Stimulated activated naive CD8-positive, alpha-beta T cell treated with anti-CD3 and anti-CD28 coated beads, Interleukin-15, amount 100 ng/mL, for 72 hours (primary cell): ENCODE results near the gene RAD51B.
A peak's percentile ranks its signal among the peaks of the same experiment; 100 is the strongest.
"Not testable (repeated sequence)": the region's sequence is repeated elsewhere in the genome, so short reads cannot be mapped to it uniquely, and the experiment has no call there.

Experiments
- ATAC-seq: fragments of 150-1000 bp; cut with Tn5 transposase; 2 replicates; pipeline ENCODE4 v1.10.0; 2021; ENCODE audit warnings: mild to moderate bottlenecking, moderate library complexity
- DNase-seq, 2 donors: peaks; one replicate each; pipeline ENCODE4 v3.0.0; 2021 to 2022
- H3K27ac Mint-ChIP-seq, 2 donors: one replicate each; pipeline ENCODE4 v1.8.0; 2022; ENCODE audit warnings: mild to moderate bottlenecking in 2 of 2, mixed read lengths in 2 of 2, moderate library complexity in 2 of 2
- H3K27me3 Mint-ChIP-seq: one replicate; pipeline ENCODE4 v1.8.0; 2022; ENCODE audit warnings: mixed read lengths
- H3K4me1 Mint-ChIP-seq: one replicate; pipeline ENCODE4 v1.8.0; 2022; ENCODE audit warnings: mild to moderate bottlenecking, mixed read lengths
- H3K4me3 Mint-ChIP-seq, 2 donors: one replicate each; pipeline ENCODE4 v1.8.0; 2022; ENCODE audit warnings: mild to moderate bottlenecking in 2 of 2, mixed read lengths in 2 of 2, moderate library complexity in 1 of 2
- H3K9me3 Mint-ChIP-seq, 2 donors: one replicate each; pipeline ENCODE4 v1.8.0; 2022; ENCODE audit warnings: mixed read lengths in 2 of 2

The RAD51B gene

DNA sequence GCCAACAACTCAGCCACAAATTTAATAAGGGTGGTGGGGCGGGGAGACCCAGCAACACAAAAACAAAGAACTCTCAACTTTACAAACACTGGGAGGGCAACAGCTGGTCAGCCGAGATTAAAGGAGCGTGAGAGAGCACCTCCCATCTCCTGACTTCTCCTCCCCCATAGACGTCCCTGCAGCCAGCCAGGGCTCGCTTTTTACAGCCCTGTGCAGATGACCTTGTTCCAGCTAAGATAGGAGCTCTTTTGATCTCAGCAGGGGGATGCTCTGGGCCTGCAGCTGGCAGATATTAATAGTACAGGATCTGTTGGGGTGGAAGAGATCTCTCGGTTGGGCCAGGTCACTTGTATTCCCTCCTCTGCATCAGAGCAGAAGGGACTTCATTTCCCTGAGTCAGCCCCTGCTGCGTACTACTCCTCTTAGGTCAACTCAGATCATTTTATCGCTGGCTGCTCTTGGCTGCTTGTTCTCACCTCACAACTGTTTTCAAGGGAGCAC, 475.8 kb downstream of the RAD51B start:
- Mint-ChIP-seq H3K9me3 (no peaks in the 10 kb centered on the region), H3K27ac (no peak overlapping the region), H3K27me3 (no peaks in the 10 kb centered on the region), H3K4me1 (peaks cover 44% of the 10 kb centered on the region), H3K4me3 (no peak overlapping the region)
- no peak for ATAC-seq
- DNase-seq = no peak

DNA sequence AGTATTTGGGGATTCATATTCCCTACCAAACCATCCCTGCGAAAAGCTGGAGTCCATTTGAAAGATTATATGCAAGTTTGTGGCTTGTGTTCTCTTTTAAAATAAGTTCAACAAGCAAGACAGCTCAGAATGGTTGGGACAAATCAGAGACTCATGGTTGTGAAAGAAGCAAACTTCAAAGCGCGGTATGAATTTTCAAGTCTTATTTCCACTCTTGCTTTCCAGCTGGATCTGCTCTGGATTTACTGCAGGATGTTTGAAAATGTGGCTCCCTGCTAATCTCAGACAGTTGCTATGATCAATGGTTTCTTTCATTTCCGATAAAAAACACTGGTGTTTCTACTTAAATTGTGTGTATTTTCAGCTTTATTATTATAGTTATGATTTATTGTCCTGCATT, 477.5 kb downstream of the RAD51B start:
- peaks cover 2 to 3% of the 10 kb centered on the region in 2 donors for H3K9me3 Mint-ChIP-seq
- H3K4me1 Mint-ChIP-seq = peaks cover 37% of the 10 kb centered on the region
- H3K27me3 Mint-ChIP-seq = no peaks in the 10 kb centered on the region
- H3K4me3 Mint-ChIP-seq = no peak overlapping the region
- no peak for DNase-seq
- no peak overlapping the region for H3K27ac Mint-ChIP-seq
- no peak for ATAC-seq

DNA sequence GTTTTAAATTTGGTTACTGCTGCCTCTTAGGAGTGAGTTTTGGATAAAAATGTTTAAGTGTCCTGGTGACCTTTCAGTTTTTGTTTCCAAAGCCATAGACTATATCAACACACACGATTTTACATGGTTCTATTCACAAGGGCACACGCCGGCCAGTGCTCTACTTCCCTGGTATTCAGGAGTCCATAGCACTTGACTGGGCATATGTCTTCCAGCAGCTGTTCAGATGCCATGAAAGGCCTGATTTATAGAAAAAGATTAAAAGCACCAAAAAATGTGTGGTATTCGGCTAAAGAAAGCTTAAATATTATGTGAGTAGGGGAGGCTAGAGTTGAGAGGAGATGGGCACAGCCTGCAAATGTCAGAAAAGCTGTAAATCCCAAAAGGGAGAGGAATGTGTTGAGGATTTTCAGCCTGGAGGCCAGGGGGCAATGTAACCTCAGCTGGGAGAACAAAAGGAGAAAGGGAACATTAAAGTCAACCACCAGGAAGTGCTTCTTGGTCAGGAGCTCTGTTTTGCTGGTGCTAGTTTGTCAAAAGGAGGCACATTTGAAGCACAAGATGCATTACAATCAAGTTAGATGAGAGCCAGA, 478.4 kb downstream of the RAD51B start:
- ATAC-seq = no peak
- H3K4me1 Mint-ChIP-seq = peaks cover 27% of the 10 kb centered on the region
- H3K27me3 Mint-ChIP-seq = no peaks in the 10 kb centered on the region
- no peak for DNase-seq
- H3K27ac Mint-ChIP-seq = no peak overlapping the region
- H3K4me3 Mint-ChIP-seq = no peak overlapping the region
- H3K9me3 Mint-ChIP-seq = peaks cover 6 to 12% of the 10 kb centered on the region in 2 donors

DNA sequence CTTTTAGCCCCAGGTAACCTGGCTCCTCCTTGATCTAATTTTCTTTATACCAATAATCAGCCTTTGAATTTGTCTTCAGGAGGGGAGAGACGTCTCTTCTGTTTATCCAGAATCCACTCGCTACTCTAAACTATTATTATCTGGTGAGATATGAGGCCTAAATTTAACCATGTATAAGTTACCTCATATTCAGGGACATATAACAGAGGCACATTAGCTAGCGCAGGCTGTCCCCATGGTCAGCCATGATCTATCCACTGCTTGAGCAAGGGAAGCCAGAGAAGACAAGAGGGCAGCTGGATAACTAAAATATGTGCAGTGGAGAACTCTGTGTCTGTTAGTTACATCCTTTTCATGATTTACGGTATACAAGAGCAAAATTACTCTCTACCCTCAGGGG, 481.0 kb downstream of the RAD51B start:
- Mint-ChIP-seq H3K4me3 (no peak overlapping the region), H3K27ac (peak overlapping the region in 1 of 2 donors; percentile 3), H3K9me3 (peaks cover 6 to 14% of the 10 kb centered on the region in 2 donors), H3K4me1 (peaks cover 14% of the 10 kb centered on the region), H3K27me3 (no peaks in the 10 kb centered on the region)
- ATAC-seq (no peak), DNase-seq (no peak)

DNA sequence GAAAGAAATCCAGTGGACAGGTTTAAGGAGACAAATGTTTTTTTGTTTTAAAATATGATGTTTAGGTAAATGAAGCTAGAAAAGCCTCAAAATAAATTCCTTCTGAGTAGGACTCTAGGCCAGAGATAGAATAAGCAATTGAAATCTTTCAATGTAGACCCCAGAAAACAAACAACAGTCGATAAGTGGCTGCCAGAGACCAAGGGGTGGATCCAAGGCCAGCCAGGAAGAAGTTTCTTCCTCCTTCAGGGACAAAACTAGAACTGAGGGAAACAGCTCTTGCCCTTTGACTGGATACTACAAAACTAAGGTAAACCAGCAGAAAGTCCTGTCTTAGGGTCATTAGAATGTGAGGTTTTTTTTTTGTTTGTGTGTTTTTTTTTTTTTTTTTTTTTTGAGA, 481.6 kb downstream of the RAD51B start:
- H3K27ac Mint-ChIP-seq = peak overlapping the region in 1 of 2 donors; percentile 3
- DNase-seq = no peak
- H3K27me3 Mint-ChIP-seq = no peaks in the 10 kb centered on the region
- H3K4me1 Mint-ChIP-seq = peaks cover 19% of the 10 kb centered on the region
- no peak for ATAC-seq
- H3K9me3 Mint-ChIP-seq = peaks cover 6 to 14% of the 10 kb centered on the region in 2 donors
- H3K4me3 Mint-ChIP-seq = no peak overlapping the region

DNA sequence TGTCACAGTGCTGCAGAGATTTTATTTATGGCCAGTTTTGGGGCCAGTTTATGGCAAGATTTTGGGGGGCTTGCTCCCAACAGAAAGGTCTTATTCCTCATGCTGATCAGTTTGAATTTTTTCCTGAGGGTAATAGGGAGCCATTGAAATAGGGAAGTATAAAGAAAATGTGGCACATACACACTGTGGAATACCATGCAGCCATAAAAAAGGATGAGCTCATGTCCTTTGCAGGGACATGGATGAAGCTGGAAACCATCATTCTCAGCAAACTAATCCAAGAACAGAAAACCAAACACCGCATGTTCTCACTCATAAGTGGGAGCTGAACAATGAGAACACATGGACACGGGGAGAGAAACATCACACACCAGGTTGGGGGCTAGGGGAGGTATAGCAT, 483.4 kb downstream of the RAD51B start:
- not testable (repeated sequence) for H3K4me3 Mint-ChIP-seq, ATAC-seq, DNase-seq, H3K27ac Mint-ChIP-seq, H3K27me3 Mint-ChIP-seq
- Mint-ChIP-seq H3K9me3 (peaks cover 6 to 14% of the 10 kb centered on the region in 2 donors), H3K4me1 (peaks cover 22% of the 10 kb centered on the region)

DNA sequence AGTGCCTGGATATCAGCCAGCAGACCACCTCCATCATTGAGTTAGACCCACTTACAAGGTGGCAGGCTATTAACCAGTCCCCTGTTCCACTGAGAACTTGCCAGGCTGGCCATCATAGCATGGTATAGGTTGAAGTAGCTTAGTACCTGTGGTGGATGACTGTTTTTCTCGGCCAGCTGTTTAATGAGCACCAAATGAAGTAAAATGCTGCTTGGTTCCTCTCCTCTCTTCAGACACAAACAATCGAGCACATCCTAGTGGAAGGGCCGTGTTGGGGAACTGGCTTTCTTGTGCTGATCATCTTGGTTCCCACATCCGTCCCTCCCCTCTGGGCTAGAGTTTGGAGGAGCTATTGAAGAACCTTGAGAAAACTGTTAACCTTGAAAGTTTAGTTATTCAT, 486.2 kb downstream of the RAD51B start:
- Mint-ChIP-seq H3K4me1 (peaks cover 33% of the 10 kb centered on the region), H3K9me3 (peaks cover 6 to 14% of the 10 kb centered on the region in 2 donors), H3K27me3 (no peaks in the 10 kb centered on the region), H3K27ac (no peak overlapping the region), H3K4me3 (no peak overlapping the region)
- DNase-seq (no peak), ATAC-seq (no peak)

DNA sequence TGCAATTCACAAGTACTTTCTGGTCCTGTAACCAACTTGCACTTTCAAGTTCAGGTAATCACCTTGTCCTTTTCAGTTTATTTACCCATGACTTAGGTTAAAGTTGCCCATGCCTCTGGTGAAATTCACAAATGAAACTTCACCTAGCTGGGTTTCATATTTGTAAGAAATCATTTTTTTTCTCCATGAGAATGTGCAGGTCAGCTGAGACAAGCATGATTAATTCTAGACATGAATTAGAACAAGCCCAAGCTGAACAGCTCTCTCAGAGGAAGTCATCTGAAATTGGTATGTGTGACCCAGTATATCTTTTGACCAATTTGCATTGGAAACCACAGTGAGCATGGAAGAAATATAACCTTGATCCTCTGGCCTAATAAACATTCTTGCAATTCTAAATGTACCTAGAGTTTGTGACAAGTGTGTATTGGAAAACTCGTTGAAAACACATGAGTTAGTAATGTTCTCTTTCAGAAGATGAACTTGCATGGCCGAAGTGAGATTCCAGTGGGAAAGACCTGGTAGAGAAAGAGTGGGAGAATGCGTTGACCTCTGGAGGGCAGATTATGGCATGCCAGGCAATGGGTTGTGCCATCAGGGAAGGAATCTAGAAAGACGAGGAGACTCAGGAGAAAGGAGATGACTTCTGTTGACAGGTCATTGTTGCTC, 486.8 kb downstream of the RAD51B start:
- DNase-seq (no peak), ATAC-seq (peak; percentile 33)
- H3K4me1 Mint-ChIP-seq = peaks cover 36% of the 10 kb centered on the region
- peaks cover 6 to 14% of the 10 kb centered on the region in 2 donors for H3K9me3 Mint-ChIP-seq
- no peak overlapping the region for H3K27ac Mint-ChIP-seq
- H3K27me3 Mint-ChIP-seq = no peaks in the 10 kb centered on the region
- no peak overlapping the region for H3K4me3 Mint-ChIP-seq

DNA sequence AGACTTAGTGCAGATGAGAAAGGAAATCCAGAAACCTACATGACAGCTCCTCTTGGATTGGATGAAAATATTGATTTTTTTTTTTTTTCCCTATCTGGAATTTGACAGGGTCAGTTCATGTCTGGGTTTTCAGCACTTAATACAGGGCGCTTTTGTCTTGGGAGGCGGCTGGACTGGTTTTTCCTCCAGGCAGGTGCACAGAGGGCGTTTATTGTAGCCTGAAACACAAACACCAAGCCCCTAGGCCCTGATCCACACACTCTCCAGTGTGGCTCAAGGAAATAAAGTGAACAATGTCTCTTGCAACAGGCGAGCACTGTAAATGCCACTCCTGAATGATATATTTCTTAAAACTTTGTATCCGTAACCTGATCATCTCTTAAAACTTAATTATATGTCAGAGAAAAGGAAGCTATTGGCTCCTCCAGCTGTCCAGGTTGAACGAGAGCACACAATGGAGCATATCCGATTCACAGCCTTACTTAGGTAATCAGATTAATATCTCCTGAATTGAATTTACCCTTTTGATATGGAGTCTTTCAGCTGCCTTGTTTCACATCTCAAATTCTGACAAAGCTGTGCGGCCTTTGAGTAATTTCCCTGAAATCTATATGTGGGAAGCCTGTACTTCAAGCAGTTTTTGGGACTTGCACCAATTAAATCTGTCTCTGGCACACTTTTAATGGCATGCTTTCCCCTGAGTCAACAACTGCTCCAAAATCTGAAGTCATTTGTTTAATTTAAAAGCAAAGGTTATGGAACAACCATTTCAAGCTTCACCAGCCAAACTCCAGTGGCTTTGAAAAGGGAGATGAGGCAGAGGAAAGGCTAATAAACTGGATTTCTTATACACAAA, 487.6 kb downstream of the RAD51B start:
- Mint-ChIP-seq H3K9me3 (peaks cover 3 to 10% of the 10 kb centered on the region in 2 donors), H3K27me3 (no peaks in the 10 kb centered on the region), H3K4me3 (no peak overlapping the region), H3K4me1 (peaks cover 36% of the 10 kb centered on the region), H3K27ac (no peak overlapping the region)
- no peak for ATAC-seq
- no peak for DNase-seq

DNA sequence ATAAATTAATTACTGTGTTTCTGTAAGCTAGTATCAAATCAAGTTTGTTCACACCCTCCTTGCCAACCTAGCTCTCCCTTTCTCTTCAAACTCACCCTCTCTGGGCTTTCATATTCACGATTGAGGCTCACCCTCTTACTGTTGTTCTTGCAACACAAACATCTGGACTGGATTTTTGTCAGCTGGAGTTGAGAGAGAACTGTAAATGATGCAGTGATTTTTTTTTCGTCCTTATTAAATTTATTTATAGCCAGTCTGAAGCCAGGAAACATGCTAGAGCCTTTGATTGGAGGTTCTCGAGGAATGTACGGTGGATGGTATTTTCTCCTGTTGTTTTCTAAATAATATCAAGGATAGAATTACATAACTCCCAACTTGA, 488.2 kb downstream of the RAD51B start:
- no peak overlapping the region for H3K4me3 Mint-ChIP-seq
- ATAC-seq (no peak), DNase-seq (no peak)
- H3K27me3 Mint-ChIP-seq = no peaks in the 10 kb centered on the region
- peaks cover 0 to 4% of the 10 kb centered on the region in 2 donors for H3K9me3 Mint-ChIP-seq
- peak overlapping the region in 1 of 2 donors; percentile 44 for H3K27ac Mint-ChIP-seq
- peaks cover 41% of the 10 kb centered on the region for H3K4me1 Mint-ChIP-seq

DNA sequence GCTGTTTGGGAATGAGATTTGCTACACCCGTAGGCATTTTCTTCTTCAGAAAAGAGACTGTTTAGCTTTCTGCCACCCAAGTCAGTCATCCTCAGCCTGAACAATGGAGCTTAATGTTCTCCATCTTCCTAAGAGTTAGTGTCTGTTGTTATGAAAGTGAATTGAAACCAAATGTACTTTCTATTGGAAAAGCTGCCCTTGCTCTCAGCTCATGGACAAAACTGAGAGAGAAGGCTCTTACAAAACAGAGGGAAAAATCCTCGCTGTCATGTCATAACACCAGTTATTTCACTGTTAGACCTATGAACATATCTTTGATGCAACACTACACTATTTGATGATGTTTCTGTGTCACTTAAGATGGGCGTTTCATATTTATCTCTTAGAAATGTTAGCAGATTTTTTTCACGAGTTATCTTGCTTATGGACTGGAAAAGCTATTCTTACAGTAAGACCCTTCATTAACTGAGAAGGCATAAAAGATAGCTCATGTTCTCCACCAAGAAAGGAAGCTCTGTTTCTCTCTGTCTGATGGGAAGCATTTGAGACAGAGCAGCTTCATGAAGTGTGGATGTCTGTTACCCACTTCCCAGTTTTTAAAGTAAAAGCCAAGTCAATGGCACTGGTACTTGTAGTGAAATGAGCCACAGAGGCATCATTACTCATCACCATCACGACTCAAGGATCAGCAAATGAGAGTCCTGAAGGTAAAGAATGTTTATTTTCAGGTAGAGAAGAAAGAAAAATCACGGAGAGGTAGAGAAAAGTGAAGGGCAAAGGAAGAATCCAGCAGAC, 489.3 kb downstream of the RAD51B start:
- ATAC-seq (no peak), DNase-seq (no peak)
- H3K27ac Mint-ChIP-seq = no peak overlapping the region
- no peak overlapping the region for H3K4me3 Mint-ChIP-seq
- H3K9me3 Mint-ChIP-seq = no peaks in the 10 kb centered on the region
- H3K27me3 Mint-ChIP-seq = no peaks in the 10 kb centered on the region
- peaks cover 51% of the 10 kb centered on the region for H3K4me1 Mint-ChIP-seq

DNA sequence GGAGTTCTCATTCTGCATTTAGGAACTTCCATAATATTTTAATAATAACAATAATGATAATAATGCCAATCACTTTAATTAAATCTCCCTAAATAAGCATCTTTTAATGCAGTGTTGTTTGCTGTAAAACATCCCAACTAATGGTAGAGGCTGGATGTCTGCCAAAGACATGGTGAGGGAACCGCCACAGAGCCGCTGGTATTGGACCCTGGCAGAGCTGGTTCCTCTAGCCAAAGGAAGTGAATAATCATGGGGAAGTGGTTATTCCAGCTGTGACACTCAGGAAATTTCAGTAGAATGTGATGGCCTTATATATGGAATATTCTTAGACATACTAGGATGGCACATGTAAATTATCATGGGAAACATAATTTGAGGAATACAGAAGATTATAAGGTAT, 490.0 kb downstream of the RAD51B start:
- ATAC-seq (no peak), DNase-seq (no peak)
- H3K4me3 Mint-ChIP-seq = no peak overlapping the region

DNA sequence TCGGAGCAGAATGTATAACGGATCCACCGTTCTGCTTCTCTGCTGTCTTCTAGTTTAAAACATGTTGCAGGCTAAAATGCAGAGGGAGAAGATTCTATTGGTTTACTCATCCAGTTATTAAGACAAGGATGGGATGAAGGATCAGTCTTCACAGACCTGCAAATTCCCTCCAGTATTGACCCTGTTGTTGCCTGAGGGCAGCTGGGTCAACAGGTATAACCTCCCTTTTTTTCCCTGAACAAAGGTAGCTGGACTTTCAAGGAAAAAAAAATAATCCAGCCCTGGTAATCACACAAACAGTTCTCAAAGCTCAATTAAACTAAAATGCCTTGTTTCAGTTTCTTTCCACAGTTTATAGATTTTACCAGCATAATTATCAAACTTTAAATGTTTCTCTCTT, 492.7 kb downstream of the RAD51B start:
- no peak overlapping the region for H3K27ac Mint-ChIP-seq
- ATAC-seq (no peak), DNase-seq (no peak)
- peak overlapping the region; percentile 2 to 33 for H3K4me3 Mint-ChIP-seq
- H3K9me3 Mint-ChIP-seq = no peaks in the 10 kb centered on the region
- peaks cover 40% of the 10 kb centered on the region for H3K4me1 Mint-ChIP-seq
- no peaks in the 10 kb centered on the region for H3K27me3 Mint-ChIP-seq

More for the DNA sequence above, 490.0 kb downstream of the RAD51B start:
- H3K27ac Mint-ChIP-seq = no peak overlapping the region
- H3K9me3 Mint-ChIP-seq = no peaks in the 10 kb centered on the region
- peaks cover 51% of the 10 kb centered on the region for H3K4me1 Mint-ChIP-seq
- no peaks in the 10 kb centered on the region for H3K27me3 Mint-ChIP-seq

DNA sequence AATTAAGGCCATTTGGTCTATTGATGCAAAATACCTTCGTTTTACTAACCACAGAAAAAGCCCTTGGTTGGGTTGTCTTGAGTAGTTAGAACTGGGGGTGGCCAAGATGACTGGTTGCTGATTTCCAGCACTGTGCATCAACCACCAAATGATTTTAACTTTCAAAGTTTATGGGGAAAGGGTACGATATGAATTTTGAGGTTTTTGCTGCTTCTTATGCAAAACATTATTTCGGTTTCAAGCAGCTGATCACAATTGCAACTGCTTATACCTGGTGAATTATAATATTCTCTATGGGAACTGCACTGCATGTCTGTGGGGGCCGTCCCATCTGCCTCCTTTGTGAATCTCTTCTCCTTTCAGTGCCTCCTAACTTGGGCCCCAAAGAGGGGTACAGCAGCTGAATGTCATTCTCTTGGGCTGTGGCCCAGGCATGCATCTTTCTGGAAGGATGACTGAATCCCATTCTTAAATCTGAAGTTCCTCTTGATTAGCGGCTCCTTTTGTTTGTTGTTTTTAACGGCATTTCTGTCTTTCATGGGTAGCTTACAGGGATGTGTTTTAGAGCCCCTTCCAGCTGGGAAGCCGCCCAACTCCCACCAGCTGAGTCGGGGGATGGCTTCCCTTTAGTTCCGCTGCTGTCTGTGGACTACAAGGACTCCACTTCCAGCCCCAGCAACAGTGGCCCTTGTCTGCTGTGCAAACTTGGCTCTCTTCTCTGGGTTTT, 493.5 kb downstream of the RAD51B start:
- no peaks in the 10 kb centered on the region for H3K9me3 Mint-ChIP-seq
- peak overlapping the region in 1 of 2 donors; percentile 57 for H3K27ac Mint-ChIP-seq
- peak overlapping the region; percentile 33 to 53 for H3K4me3 Mint-ChIP-seq
- DNase-seq (peak; percentile 5 to 55), ATAC-seq (peak; percentile 97)
- peaks cover 44% of the 10 kb centered on the region for H3K4me1 Mint-ChIP-seq
- H3K27me3 Mint-ChIP-seq = no peaks in the 10 kb centered on the region

DNA sequence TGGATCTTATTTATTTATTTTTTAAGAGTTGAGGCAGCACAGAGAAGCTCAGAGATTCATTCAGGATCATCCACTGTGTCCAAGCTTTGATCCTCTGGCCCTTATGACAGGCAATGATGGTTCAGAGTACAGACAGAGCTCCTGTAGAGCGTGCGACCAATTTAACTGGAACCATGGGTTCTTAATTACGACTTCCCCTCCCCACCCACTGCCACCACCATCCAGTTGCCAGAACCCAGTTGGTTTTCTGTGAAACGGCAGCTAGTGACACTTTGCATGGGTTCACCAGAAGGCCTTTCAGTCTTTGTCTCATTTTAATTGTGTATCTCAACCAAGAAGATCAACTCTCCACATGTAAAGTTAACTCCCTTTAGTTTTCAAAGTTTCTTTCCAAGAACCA, 495.1 kb downstream of the RAD51B start:
- no peak overlapping the region for H3K4me3 Mint-ChIP-seq
- peaks cover 38% of the 10 kb centered on the region for H3K4me1 Mint-ChIP-seq
- H3K9me3 Mint-ChIP-seq = no peaks in the 10 kb centered on the region
- ATAC-seq (no peak), DNase-seq (no peak)
- H3K27ac Mint-ChIP-seq = no peak overlapping the region
- H3K27me3 Mint-ChIP-seq = no peaks in the 10 kb centered on the region
